Nephron progenitor cell (in vitro differentiated cells): ENCODE results near the gene RMC1.
"Not testable (repeated sequence)": the region's sequence is repeated elsewhere in the genome, so short reads cannot be mapped to it uniquely, and the experiment has no call there.

Experiments
- DNase-seq: peaks from one replicate; pipeline ENCODE4 v3.0.0; 2021
- H3K27ac Mint-ChIP-seq: 2 replicates; pipeline ENCODE4 v1.8.0; 2021; ENCODE audit warnings: mild to moderate bottlenecking, moderate library complexity, mixed read lengths
- H3K27me3 Mint-ChIP-seq: 2 replicates; pipeline ENCODE4 v1.8.0; 2021; ENCODE audit warnings: mild to moderate bottlenecking, low read depth, mixed read lengths; ENCODE audit not compliant: poor library complexity
- H3K36me3 Mint-ChIP-seq: 2 replicates; pipeline ENCODE4 v1.8.0; 2021; ENCODE audit warnings: low read depth, mixed read lengths
- H3K4me1 Mint-ChIP-seq: 2 replicates; pipeline ENCODE4 v1.8.0; 2021; ENCODE audit warnings: mixed read lengths
- H3K4me3 Mint-ChIP-seq: 2 replicates; pipeline ENCODE4 v1.8.0; 2021; ENCODE audit warnings: mild to moderate bottlenecking, moderate library complexity, mixed read lengths
- H3K9me3 Mint-ChIP-seq: 2 replicates; pipeline ENCODE4 v1.8.0; 2021; ENCODE audit warnings: mild to moderate bottlenecking, moderate library complexity, mixed read lengths
- CTCF ChIP-seq: fragments of 200-600 bp; sonication (generic); IDR thresholded peaks from 2 replicates; pipeline ENCODE4 v1.5.0; 2021; ENCODE audit warnings: antibody characterized with exemption

Gene RMC1

DNA sequence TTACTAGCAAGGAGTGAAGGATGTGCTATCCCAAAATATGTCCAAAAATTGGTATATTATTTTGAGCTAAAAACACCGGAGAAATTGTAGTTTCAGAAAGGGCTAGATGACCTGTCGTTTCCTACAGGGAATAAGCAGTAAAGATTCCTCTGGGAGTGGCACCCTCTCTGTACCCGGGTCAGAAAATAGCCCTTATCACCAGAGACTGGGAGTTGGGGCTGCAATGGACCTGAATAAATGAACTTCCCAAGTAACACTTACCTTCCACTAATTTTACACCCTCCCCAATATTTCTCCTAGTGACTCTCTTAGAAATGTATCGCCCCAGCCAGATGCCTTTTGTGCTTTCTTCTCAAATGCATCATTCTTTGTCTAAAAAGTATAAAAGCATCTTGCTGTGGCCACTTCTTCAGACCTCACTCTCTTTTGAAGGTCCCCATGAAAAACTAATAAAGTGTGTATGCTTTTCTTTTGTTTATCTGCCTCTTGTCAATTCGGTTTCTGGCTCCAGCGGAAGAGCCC lies 734 bp upstream of the RMC1 start:
- Mint-ChIP-seq H3K9me3 (no peaks in the 10 kb centered on the region), H3K27me3 (peaks cover 29% of the 10 kb centered on the region), H3K36me3 (peaks cover 4% of the 10 kb centered on the region), H3K4me1 (peaks cover 29% of the 10 kb centered on the region), H3K27ac (no peak overlapping the region), H3K4me3 (peak overlapping the region; percentile 84)
- no peak for DNase-seq
- no peak for TF ChIP-seq CTCF

- no peak for TF ChIP-seq CTCF
- peaks cover 36% of the 10 kb centered on the region for H3K4me1 Mint-ChIP-seq
- H3K4me3 Mint-ChIP-seq: peak overlapping the region; percentile 93
- H3K27ac Mint-ChIP-seq: no peak overlapping the region
- peaks cover 29% of the 10 kb centered on the region for H3K27me3 Mint-ChIP-seq
- no peaks in the 10 kb centered on the region for H3K9me3 Mint-ChIP-seq
- H3K36me3 Mint-ChIP-seq: peaks cover 16% of the 10 kb centered on the region
- no peak for DNase-seq
Measured at GRCh38 chr18:23503963-23504344, 643 bp downstream of the RMC1 start.

DNA sequence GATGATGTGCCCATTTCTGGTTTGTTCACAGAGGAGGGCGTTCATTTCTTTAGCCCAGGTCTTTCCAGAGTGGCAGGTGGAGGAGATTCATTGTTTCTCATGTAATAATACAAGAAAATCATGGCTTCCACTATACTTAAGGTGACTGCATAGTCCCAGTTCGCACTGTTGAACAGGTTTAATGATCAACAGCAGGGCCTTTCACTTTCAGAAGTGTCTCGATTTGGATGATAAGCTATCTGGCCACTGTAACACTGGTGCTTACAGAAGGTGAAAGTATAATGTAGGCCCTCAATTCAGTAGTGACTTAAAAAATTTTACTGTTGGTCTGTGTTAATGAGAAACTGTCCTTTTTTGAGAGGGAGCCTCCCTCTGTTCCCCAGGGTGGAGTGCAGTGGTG lies 1.4 kb downstream of the RMC1 start:
- TF ChIP-seq CTCF: no peak
- no peaks in the 10 kb centered on the region for H3K9me3 Mint-ChIP-seq
- peaks cover 30% of the 10 kb centered on the region for H3K4me1 Mint-ChIP-seq
- H3K4me3 Mint-ChIP-seq: peak overlapping the region; percentile 93
- H3K27me3 Mint-ChIP-seq: peaks cover 29% of the 10 kb centered on the region
- H3K27ac Mint-ChIP-seq: no peak overlapping the region
- no peak for DNase-seq
- peaks cover 17% of the 10 kb centered on the region for H3K36me3 Mint-ChIP-seq

DNA sequence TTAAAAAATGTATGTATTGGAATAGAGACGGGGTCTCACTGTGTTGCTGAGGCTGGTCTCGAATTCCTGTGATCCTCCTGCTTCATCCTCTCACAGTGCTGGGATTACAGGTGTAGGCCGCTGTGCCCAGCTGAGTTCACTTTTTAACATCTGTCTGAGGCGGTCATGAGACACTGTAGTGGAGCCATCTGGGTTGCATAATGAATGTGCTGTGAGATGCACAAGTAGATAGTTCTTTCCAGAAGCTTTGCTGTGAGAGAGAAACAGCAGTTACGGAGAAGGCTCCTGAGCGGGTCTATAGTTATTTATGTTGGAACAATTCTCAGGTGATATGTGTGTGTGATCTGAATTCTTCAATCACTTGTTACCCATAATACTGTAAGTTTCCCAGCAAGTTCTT lies 3.1 kb downstream of the RMC1 start:
- Mint-ChIP-seq H3K36me3 (peaks cover 32% of the 10 kb centered on the region), H3K27ac (no peak overlapping the region), H3K4me3 (no peak overlapping the region), H3K4me1 (peaks cover 30% of the 10 kb centered on the region), H3K27me3 (peaks cover 30% of the 10 kb centered on the region), H3K9me3 (no peaks in the 10 kb centered on the region)
- DNase-seq: no peak
- TF ChIP-seq CTCF: no peak

DNA sequence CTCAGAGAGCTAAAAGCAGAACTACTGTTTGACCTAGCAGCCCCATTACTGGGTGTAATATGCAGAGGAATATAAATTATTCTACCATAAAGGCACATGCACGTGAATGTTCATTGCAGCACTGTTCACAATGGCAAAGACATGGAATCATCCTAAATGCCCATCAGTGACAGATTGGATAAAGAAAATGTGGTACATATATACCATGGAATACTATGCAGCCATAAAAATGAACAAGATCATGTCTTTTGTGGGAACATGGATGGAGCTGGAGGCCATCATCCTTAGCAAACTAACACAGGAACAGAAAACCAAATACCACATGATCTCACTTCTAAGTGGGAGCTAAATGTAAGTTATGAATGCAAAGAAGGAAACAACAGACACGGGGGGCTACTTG lies 7.6 kb downstream of the RMC1 start:
- H3K4me3 Mint-ChIP-seq, DNase-seq, H3K27ac Mint-ChIP-seq, H3K9me3 Mint-ChIP-seq, H3K27me3 Mint-ChIP-seq: not testable (repeated sequence)
- peaks cover 12% of the 10 kb centered on the region for H3K4me1 Mint-ChIP-seq
- peaks cover 54% of the 10 kb centered on the region for H3K36me3 Mint-ChIP-seq

DNA sequence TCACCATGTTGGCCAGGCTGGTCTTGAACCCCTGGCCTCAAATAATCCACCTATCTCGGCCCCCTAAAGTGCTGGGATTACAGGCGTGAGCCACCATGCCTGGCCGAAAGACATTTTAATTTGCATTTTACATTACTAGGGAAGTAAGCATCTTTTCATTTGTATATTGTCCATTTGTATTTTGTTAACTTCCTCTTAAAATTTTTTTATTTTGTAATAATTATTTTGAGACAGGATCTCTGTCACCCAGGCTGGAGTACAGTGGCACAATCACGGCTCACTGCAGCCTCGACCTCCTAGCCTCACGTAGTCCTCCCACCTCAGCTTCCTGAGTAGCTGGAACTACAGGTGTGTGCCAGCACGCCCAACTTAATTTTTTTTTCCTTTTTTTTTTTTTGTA lies 8.9 kb downstream of the RMC1 start:
- not testable (repeated sequence) for H3K9me3 Mint-ChIP-seq, H3K27me3 Mint-ChIP-seq, H3K4me3 Mint-ChIP-seq, H3K27ac Mint-ChIP-seq, DNase-seq
- Mint-ChIP-seq H3K4me1 (peaks cover 14% of the 10 kb centered on the region), H3K36me3 (peaks cover 57% of the 10 kb centered on the region)

DNA sequence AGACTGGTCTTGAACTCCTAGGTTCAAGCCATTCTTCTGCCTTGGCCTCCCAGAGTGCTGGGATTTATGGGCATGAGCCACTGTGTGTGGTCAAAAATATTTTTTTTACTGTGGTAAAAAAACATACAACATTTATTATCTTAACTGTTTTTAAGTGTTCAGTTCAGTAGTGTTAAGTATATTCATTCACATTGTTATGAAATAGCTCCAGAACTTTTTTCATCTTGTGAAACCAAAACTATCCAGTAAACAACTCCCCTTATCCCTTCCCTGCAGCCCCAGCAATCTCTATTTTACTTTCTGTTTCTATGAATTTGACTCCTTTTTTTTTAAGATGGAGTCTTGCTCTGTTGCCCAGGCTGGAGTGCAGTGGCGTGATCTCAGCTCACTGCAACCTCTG lies 9.3 kb downstream of the RMC1 start:
- Mint-ChIP-seq H3K4me1 (peaks cover 14% of the 10 kb centered on the region), H3K36me3 (peaks cover 61% of the 10 kb centered on the region), H3K9me3 (no peaks in the 10 kb centered on the region), H3K27me3 (peaks cover 6% of the 10 kb centered on the region), H3K27ac (no peak overlapping the region), H3K4me3 (no peak overlapping the region)
- DNase-seq: no peak
- TF ChIP-seq CTCF: no peak
